WTC11 (cell line): ENCODE measurements around the gene CTTNBP2. TPM values are rescaled to one million over a fixed set of nuclear protein-coding genes. Genes with fewer than 3 reads are reported as not detected.

ENCODE experiments used
- ATAC-seq: fragments of 200-7000 bp; cut with Tn5 transposase; 2 replicates; pipeline ENCODE4 v1.10.0; 2021; ENCODE audit warnings: mild to moderate bottlenecking, moderate library complexity
- Bru-seq: library from RNA; stranded (reverse); fragments of 400-500 nt; gene quantifications from one replicate; lab custom pipeline; 2021; lab: Mats Ljungman, UMichigan
- CTCF ChIA-PET: fragments of 300-600 bp; sonication (Branson Sonifier 250); formaldehyde crosslinking; loops from one replicate; lab custom pipeline; 2021; ENCODE audit warnings: antibody characterized with exemption; lab: Charles Lee
- POLR2A ChIA-PET: fragments of 350-600 bp; sonication (Branson Sonifier 250); formaldehyde crosslinking; loops from one replicate; lab custom pipeline; 2021; ENCODE audit warnings: antibody characterized with exemption; lab: Charles Lee
- DNase-seq: peaks from one replicate; pipeline ENCODE4 v3.0.0; 2021; ENCODE audit warnings: low spot score
- H3K27ac Mint-ChIP-seq: 2 replicates; pipeline ENCODE4 v1.8.0; 2021; ENCODE audit warnings: mixed read lengths
- H3K27me3 Mint-ChIP-seq: 2 replicates; pipeline ENCODE4 v1.8.0; 2021; ENCODE audit warnings: low read depth, mild to moderate bottlenecking, moderate library complexity, mixed read lengths
- H3K36me3 Mint-ChIP-seq: 2 replicates; pipeline ENCODE4 v1.8.0; 2021; ENCODE audit warnings: mixed read lengths
- H3K4me1 Mint-ChIP-seq: 2 replicates; pipeline ENCODE4 v1.8.0; 2022; ENCODE audit warnings: mixed read lengths
- H3K4me3 Mint-ChIP-seq: 2 replicates; pipeline ENCODE4 v1.8.0; 2021; ENCODE audit warnings: mild to moderate bottlenecking, moderate library complexity, mixed read lengths
- H3K9me3 Mint-ChIP-seq: 2 replicates; pipeline ENCODE4 v1.8.0; 2021; ENCODE audit warnings: mixed read lengths
- ATF1 ChIP-seq: sonication (generic); formaldehyde crosslinking; IDR thresholded peaks from 2 replicates; pipeline ENCODE4 v1.8.1; 2023; ENCODE audit warnings: mild to moderate bottlenecking, moderate library complexity, missing genetic modification reagents
- CBFB ChIP-seq: sonication (generic); formaldehyde crosslinking; IDR thresholded peaks from 2 replicates; pipeline ENCODE4 v1.8.1; 2022; ENCODE audit warnings: mild to moderate bottlenecking, low read depth, missing genetic modification reagents
- CREM ChIP-seq: sonication (generic); formaldehyde crosslinking; IDR thresholded peaks from 2 replicates; pipeline ENCODE4 v1.8.1; 2022; ENCODE audit warnings: mild to moderate bottlenecking, missing genetic modification reagents, moderate library complexity
- E2F5 ChIP-seq: sonication (generic); formaldehyde crosslinking; IDR thresholded peaks from 2 replicates; pipeline ENCODE4 v1.8.1; 2022; ENCODE audit warnings: mild to moderate bottlenecking, moderate library complexity, missing genetic modification reagents
- HMGXB4 ChIP-seq: sonication (generic); formaldehyde crosslinking; IDR thresholded peaks from 2 replicates; pipeline ENCODE4 v1.8.1; 2023; ENCODE audit warnings: mild to moderate bottlenecking, moderate library complexity, missing genetic modification reagents
- KAT7 ChIP-seq: sonication (generic); formaldehyde crosslinking; IDR thresholded peaks from 2 replicates; pipeline ENCODE4 v1.8.1; 2023; ENCODE audit warnings: missing genetic modification reagents, mild to moderate bottlenecking, borderline replicate concordance
- PREB ChIP-seq: sonication (generic); formaldehyde crosslinking; IDR thresholded peaks from 2 replicates; pipeline ENCODE4 v1.8.1; 2022; ENCODE audit warnings: mild to moderate bottlenecking, missing genetic modification reagents, moderate library complexity, borderline replicate concordance
- SMAD4 ChIP-seq: sonication (generic); formaldehyde crosslinking; IDR thresholded peaks from 2 replicates; pipeline ENCODE4 v1.8.0; 2022; ENCODE audit warnings: mild to moderate bottlenecking, missing genetic modification reagents
- SP1 ChIP-seq: sonication (generic); formaldehyde crosslinking; conservative IDR thresholded peaks from 2 replicates; pipeline ENCODE4 v1.8.1; 2022; ENCODE audit warnings: missing genetic modification reagents
- TP53 ChIP-seq: sonication (generic); formaldehyde crosslinking; IDR thresholded peaks from 2 replicates; pipeline ENCODE4 v1.8.1; 2023; ENCODE audit warnings: mild to moderate bottlenecking, missing genetic modification reagents
- ZNF219 ChIP-seq: sonication (generic); formaldehyde crosslinking; IDR thresholded peaks from 2 replicates; pipeline ENCODE4 v1.8.0; 2023; ENCODE audit warnings: missing genetic modification reagents, mild to moderate bottlenecking, borderline replicate concordance
- ZNF423 ChIP-seq: fragments of 250-450 bp; sonication (Bioruptor Pico); IDR thresholded peaks from 2 replicates; pipeline ENCODE4 v2.1.2; 2022; ENCODE audit warnings: mild to moderate bottlenecking, moderate library complexity
- long read RNA-seq, 3 experiments: library from RNA in 1 of 3; library from capped mRNA in 1 of 3; library from polyadenylated mRNA in 1 of 3; unstranded in 2 of 3; stranded (forward) in 1 of 3; transcript quantifications; one replicate each; pipeline ENCODE4 v2.0.0, GENCODE V29; 2021
- total RNA-seq: library from RNA; stranded (reverse); gene quantifications from 3 replicates; pipeline ENCODE4 v1.2.3, GENCODE V29; 2021

The CTTNBP2 gene
- 19.1 to 22.1 TPM (median 20.5 TPM) in 3 replicates for total RNA-seq
- Bru-seq, nascent RNA = percentile 81 among the genes with signal in this experiment
- long read RNA-seq, experiment 1, full-length matches to known transcripts = 27 of 92 reads
- long read RNA-seq, experiment 1, partial matches to known transcripts = 20 of 92 reads
- long read RNA-seq, experiment 1, other reads (novel, unspliced or antisense) = 45 of 92 reads
- long read RNA-seq, experiment 2, full-length matches to known transcripts = 2 of 18 reads
- long read RNA-seq, experiment 2, partial matches to known transcripts = 3 of 18 reads
- long read RNA-seq, experiment 2, other reads (novel, unspliced or antisense) = 13 of 18 reads
- long read RNA-seq, experiment 3, partial matches to known transcripts = 1 of 2 reads
- long read RNA-seq, experiment 3, other reads (novel, unspliced or antisense) = 1 of 2 reads

- Mint-ChIP-seq H3K4me3 (peak within 1 kb of the TSS; percentile 92), H3K36me3 (no peaks in the 10 kb centered on the region), H3K27me3 (no peaks in the 10 kb centered on the region), H3K9me3 (no peaks in the 10 kb centered on the region), H3K4me1 (peaks cover 74% of the 10 kb centered on the region), H3K27ac (peak within 1 kb of the TSS; percentile 93)
- ChIA-PET POLR2A (no interaction called here), CTCF (interaction anchor here (1.0 to 1.7 kb wide), 3 partner anchors 120 to 540 kb away, joined by 3 to 7 read pairs (median 4); no protein-coding TSS in a partner anchor)
- DNase-seq (peak; percentile 70), ATAC-seq (peak; percentile 56)
- peak; percentile 62; the same call in 1 of the 2 replicates for TF ChIP-seq KAT7
- peak; percentile 19; the same call in 1 of the 2 replicates for TF ChIP-seq HMGXB4 (CRISPR knock-in tag)
- TF ChIP-seq ZNF219 (CRISPR knock-in tag) = no peak
- TF ChIP-seq PREB (CRISPR knock-in tag) = no peak
- peak; percentile 81; the same call in 1 of the 2 replicates for TF ChIP-seq SP1
- 0 out of 2 replicates have a peak, but pooled peaks have one; percentile 57 for TF ChIP-seq CBFB (CRISPR knock-in tag)
- TF ChIP-seq E2F5 (CRISPR knock-in tag) = peak; percentile 48; the same call in 1 of the 2 replicates
- TF ChIP-seq CREM (CRISPR knock-in tag) = peak; percentile 66
Observed at GRCh38 chr7:117873310-117874190, at the start of gene CTTNBP2. Gene CTTNBP2 (minus strand): TSS chr7:117873441. CDS start chr7:117873415, 26 bp downstream.

- ChIA-PET POLR2A (no interaction called here), CTCF (no interaction called here)
- Mint-ChIP-seq H3K4me1 (no peaks in the 10 kb centered on the region), H3K27me3 (no peaks in the 10 kb centered on the region; the same call in 1 of the 2 replicates), H3K4me3 (no peak overlapping the region), H3K27ac (no peak overlapping the region), H3K36me3 (0 out of 2 replicates have a peak, but pooled peaks cover 2% of the 10 kb centered on the region), H3K9me3 (peaks cover 18% of the 10 kb centered on the region)
- ATAC-seq = no peak
- no peak for TF ChIP-seq ATF1 (CRISPR knock-in tag)
- no peak for DNase-seq
Observed at GRCh38 chr7:117916309-117916708, 43.1 kb upstream of the CTTNBP2 start.

GRCh38 chr7:117912421-117912820 lies 39.2 kb upstream of the CTTNBP2 start:
- Mint-ChIP-seq H3K27me3 (no peaks in the 10 kb centered on the region; the same call in 1 of the 2 replicates), H3K4me3 (no peak overlapping the region), H3K36me3 (0 out of 2 replicates have a peak, but pooled peaks cover 2% of the 10 kb centered on the region), H3K4me1 (no peaks in the 10 kb centered on the region), H3K27ac (no peak overlapping the region), H3K9me3 (peaks cover 18% of the 10 kb centered on the region)
- ChIA-PET CTCF (no interaction called here), POLR2A (no interaction called here)
- ATAC-seq = no peak
- DNase-seq = no peak
- TF ChIP-seq KAT7 (no peak), ZNF423 (CRISPR knock-in tag) (no peak), TP53 (CRISPR knock-in tag) (no peak), SMAD4 (CRISPR knock-in tag) (no peak)
